GM21515 (cell line): ENCODE measurements around the gene BOC.

Experiments used
- ATAC-seq: cut with Tn5 transposase; IDR thresholded peaks from one replicate; pipeline ENCODE4 v1.9.1; 2021; ENCODE audit not compliant: unreplicated experiment

BOC gene

GRCh38 chr3:113247068-113247467 is 35.7 kb downstream of the BOC start:
- ATAC-seq = no peak

- no peak for ATAC-seq
Measured at GRCh38 chr3:113247675-113248458, 36.5 kb downstream of the BOC start.

- ATAC-seq = no peak
Measured at GRCh38 chr3:113249111-113249510, 37.8 kb downstream of the BOC start.

- no peak for ATAC-seq
Measured at GRCh38 chr3:113249601-113250000, 38.2 kb downstream of the BOC start.

GRCh38 chr3:113250566-113250965 is 39.2 kb downstream of the BOC start:
- no peak for ATAC-seq

GRCh38 chr3:113251817-113252216 is 40.5 kb downstream of the BOC start:
- no peak for ATAC-seq

GRCh38 chr3:113252553-113252952 is 41.2 kb downstream of the BOC start:
- ATAC-seq = no peak

- no peak for ATAC-seq
Measured at GRCh38 chr3:113253702-113254101, 42.3 kb downstream of the BOC start.

- ATAC-seq = no peak
Measured at GRCh38 chr3:113254171-113254947, 43.0 kb downstream of the BOC start.

- no peak for ATAC-seq
Measured at GRCh38 chr3:113255100-113255853, 43.9 kb downstream of the BOC start.

- no peak for ATAC-seq
Measured at GRCh38 chr3:113255854-113256615, 44.7 kb downstream of the BOC start.

- no peak for ATAC-seq
Measured at GRCh38 chr3:113258361-113258760, 47.0 kb downstream of the BOC start.

GRCh38 chr3:113259196-113259595 is 47.8 kb downstream of the BOC start:
- ATAC-seq = no peak

GRCh38 chr3:113261063-113261625 is 49.8 kb downstream of the BOC start:
- ATAC-seq = no peak

- ATAC-seq = no peak
Measured at GRCh38 chr3:113261626-113262303, 50.4 kb downstream of the BOC start.

GRCh38 chr3:113262304-113262665 is 50.9 kb downstream of the BOC start:
- ATAC-seq = no peak

- ATAC-seq = no peak
Measured at GRCh38 chr3:113263020-113263419, 51.7 kb downstream of the BOC start.

GRCh38 chr3:113263778-113264177 is 52.4 kb downstream of the BOC start:
- no peak for ATAC-seq

- ATAC-seq = no peak
Measured at GRCh38 chr3:113264283-113265131, 53.1 kb downstream of the BOC start.
